HCT116 (cell line): ENCODE measurements around the gene GALNT14. TPM values are rescaled to one million over a fixed set of nuclear protein-coding genes. Genes with fewer than 3 reads are reported as not detected.

ENCODE experiments used
- ATAC-seq: fragments of 200-7000 bp; cut with Tn5 transposase; 2 replicates; pipeline ENCODE4 v1.9.1; 2020; ENCODE audit warnings: mild to moderate bottlenecking, moderate library complexity
- BruUV-seq: library from RNA; stranded (reverse); fragments of 400-500 nt; replicated peaks from 2 replicates; lab custom pipeline; 2021; lab: Mats Ljungman, UMichigan
- CTCF ChIA-PET: fragments of 300-600 bp; sonication (Branson Sonifier 250); formaldehyde crosslinking; loops from one replicate; lab custom pipeline; 2021; ENCODE audit warnings: antibody characterized with exemption; lab: Charles Lee
- POLR2A ChIA-PET: fragments of 300-600, 350-600 bp; sonication (Branson Sonifier 250); formaldehyde crosslinking; loops from one replicate; lab custom pipeline; 2021; ENCODE audit warnings: antibody characterized with exemption; lab: Charles Lee
- RAD21 ChIA-PET, 2 experiments: fragments of 300-600 bp; sonication (Branson Sonifier 250); formaldehyde crosslinking; loops; one replicate each; lab custom pipeline; 2023; ENCODE audit warnings: low total read pairs in 2 of 2; ENCODE audit not compliant: uncharacterized antibody in 2 of 2, unreplicated experiment in 2 of 2, low non-redundant PET in 1 of 2; lab: Charles Lee
- DNase-seq: peaks from one replicate; pipeline ENCODE4 v3.0.0-alpha.2; 2010; ENCODE audit warnings: low read depth, low spot score
- H2AFZ ChIP-seq: fragments of 200-600 bp; shearing (Covaris generic), sonication (generic); 2 replicates; pipeline ENCODE4 v1.6.1; 2017; ENCODE audit warnings: low read depth, mixed run types, mixed read lengths, antibody characterized with exemption, low read length; ENCODE audit not compliant: poor library complexity, severe bottlenecking
- H3K27ac ChIP-seq: 2 replicates; pipeline ENCODE4 v1.5.1; 2012; ENCODE audit warnings: low read depth, low read length
- H3K27me3 ChIP-seq: fragments of 200-600 bp; sonication (generic); 2 replicates; pipeline ENCODE4 v1.6.1; 2016; ENCODE audit warnings: mixed run types, low read length, mixed read lengths; ENCODE audit not compliant: insufficient read depth
- H3K36me3 ChIP-seq, 2 experiments: fragments of 200-500 bp in 1 of 2; fragments of 200-600 bp in 1 of 2; sonication (Bioruptor generic) in 1 of 2; sonication (generic) in 1 of 2; 2 replicates each; pipeline versions ENCODE4 v1.5.1 to v1.6.1; 2014 to 2016; ENCODE audit warnings: low read length in 2 of 2, inconsistent platforms in 1 of 2, mixed read lengths in 1 of 2, mixed run types in 1 of 2; ENCODE audit not compliant: insufficient read depth in 2 of 2, control insufficient read depth in 1 of 2
- H3K4me1 ChIP-seq, 2 experiments: fragments of 200-600 bp in 1 of 2; sonication (generic) in 1 of 2; 2 replicates each; pipeline versions ENCODE4 v1.5.1 to v1.6.1; 2012 to 2017; ENCODE audit warnings: low read length in 2 of 2, inconsistent platforms in 1 of 2, mild to moderate bottlenecking in 1 of 2, mixed read lengths in 1 of 2, mixed run types in 1 of 2, moderate library complexity in 1 of 2; ENCODE audit not compliant: insufficient read depth in 2 of 2, control insufficient read depth in 1 of 2
- H3K4me2 ChIP-seq: fragments of 200-600 bp; sonication (generic); 2 replicates; pipeline ENCODE4 v1.6.1; 2017; ENCODE audit warnings: mixed run types, low read length, mixed read lengths
- H3K4me3 ChIP-seq, 2 experiments: fragments of 200-600 bp in 1 of 2; sonication (generic) in 1 of 2; replicated peaks in 1 of 2; 2 replicates each; pipeline ENCODE4 v1.5.1; 2011 to 2016; ENCODE audit warnings: low read length in 2 of 2, control low read depth in 1 of 2, low read depth in 1 of 2, mild to moderate bottlenecking in 1 of 2, mixed read lengths in 1 of 2, mixed run types in 1 of 2
- H3K79me2 ChIP-seq: fragments of 200-600 bp; sonication (generic); 2 replicates; pipeline ENCODE4 v1.6.1; 2017; ENCODE audit warnings: mild to moderate bottlenecking, mixed run types, low read length, moderate library complexity, mixed read lengths; ENCODE audit not compliant: insufficient read depth
- H3K9ac ChIP-seq: fragments of 200-600 bp; sonication (generic); 2 replicates; pipeline ENCODE4 v1.6.1; 2016; ENCODE audit warnings: low read length, mixed read lengths
- H3K9me2 ChIP-seq: fragments of 200-600 bp; sonication (generic), shearing (Covaris generic); 2 replicates; pipeline ENCODE4 v1.6.1; 2017; ENCODE audit warnings: mixed run types, mild to moderate bottlenecking, moderate library complexity; ENCODE audit not compliant: insufficient read depth
- H3K9me3 ChIP-seq, 2 experiments: fragments of 200-500 bp in 1 of 2; fragments of 200-600 bp in 1 of 2; sonication (Bioruptor generic) in 1 of 2; sonication (generic) in 1 of 2; 2 replicates each; pipeline ENCODE4 v1.6.1; 2014 to 2017; ENCODE audit warnings: low read length in 2 of 2, mixed read lengths in 2 of 2, inconsistent platforms in 1 of 2, low read depth in 1 of 2, mild to moderate bottlenecking in 1 of 2, mixed run types in 1 of 2, moderate library complexity in 1 of 2; ENCODE audit not compliant: control insufficient read depth in 1 of 2, insufficient read depth in 1 of 2
- H4K20me1 ChIP-seq: fragments of 200-600 bp; sonication (generic), shearing (Covaris generic); 2 replicates; pipeline ENCODE4 v1.6.1; 2017; ENCODE audit warnings: mixed run types, mild to moderate bottlenecking, moderate library complexity; ENCODE audit not compliant: insufficient read depth
- CBX3 ChIP-seq: IDR thresholded peaks from 2 replicates; pipeline ENCODE4 v1.6.1; 2012; ENCODE audit warnings: low read depth
- CEBPB ChIP-seq: IDR thresholded peaks from 2 replicates; pipeline ENCODE4 v1.6.1; 2012; ENCODE audit warnings: low read depth
- EGR1 ChIP-seq: IDR thresholded peaks from 2 replicates; pipeline ENCODE4 v1.6.1; 2012; ENCODE audit warnings: low read depth
- ELF1 ChIP-seq: IDR thresholded peaks from 2 replicates; pipeline ENCODE4 v1.6.1; 2012; ENCODE audit warnings: low read depth, borderline replicate concordance
- EZH2 ChIP-seq: fragments of 200-600 bp; sonication (generic); IDR thresholded peaks from 2 replicates; pipeline ENCODE4 v1.6.1; 2017; ENCODE audit warnings: antibody characterized with exemption, mixed run types
- JUND ChIP-seq: IDR thresholded peaks from 2 replicates; pipeline ENCODE4 v1.6.1; 2012
- POLR2AphosphoS5 ChIP-seq: IDR thresholded peaks from 2 replicates; pipeline ENCODE4 v1.6.1; 2011; ENCODE audit warnings: mild to moderate bottlenecking, low read depth, low read length, moderate library complexity
- RAD21 ChIP-seq: IDR thresholded peaks from 2 replicates; pipeline ENCODE4 v1.6.1; 2012; ENCODE audit warnings: low read depth, mild to moderate bottlenecking
- SIN3A ChIP-seq: IDR thresholded peaks from 2 replicates; pipeline ENCODE4 v1.6.1; 2012; ENCODE audit warnings: low read depth
- SP1 ChIP-seq: IDR thresholded peaks from 2 replicates; pipeline ENCODE4 v1.6.1; 2012; ENCODE audit warnings: low read depth
- TCF7L2 ChIP-seq: IDR thresholded peaks from 2 replicates; pipeline ENCODE4 v1.7.0; 2011; ENCODE audit warnings: borderline replicate concordance, inconsistent platforms; ENCODE audit not compliant: insufficient read depth, insufficient read length; ENCODE audit errors: extremely low read depth
- YY1 ChIP-seq: IDR thresholded peaks from 2 replicates; pipeline ENCODE4 v1.6.1; 2011; ENCODE audit warnings: low read length, low read depth, moderate library complexity, mild to moderate bottlenecking; ENCODE audit not compliant: insufficient replicate concordance; ENCODE audit errors: extremely low read depth
- ZFX ChIP-seq: fragments of 450-650 bp; IDR thresholded peaks from 2 replicates; pipeline ENCODE4 v1.6.1; 2017
- ZNF274 ChIP-seq: fragments of 200-500 bp; sonication (Bioruptor generic); IDR thresholded peaks from 2 replicates; pipeline ENCODE4 v1.6.1; 2014; ENCODE audit warnings: mild to moderate bottlenecking, low read depth, low read length, inconsistent platforms
- intact Hi-C: fragments of 100-400 bp; cut with micrococcal nuclease; formaldehyde crosslinking; loops from 2 replicates; pipeline ENCODE4 v1.10.0; 2022
- total RNA-seq: library from RNA; stranded (reverse); gene quantifications from one replicate; pipeline ENCODE4 v1.2.1, GENCODE V29; 2021; ENCODE audit not compliant: unreplicated experiment
- TF ChIP-seq, protein P1 (sequence below): IDR thresholded peaks from 2 replicates; pipeline ENCODE4 v1.6.1; 2011; ENCODE audit warnings: mild to moderate bottlenecking, low read length, moderate library complexity; ENCODE audit not compliant: insufficient replicate concordance; ENCODE audit errors: extremely low read depth
- TF ChIP-seq, protein P2 (sequence below), 3 experiments: fragments of 200-600 bp in 1 of 3; sonication (generic) in 1 of 3; IDR thresholded peaks in 2 of 3; conservative IDR thresholded peaks in 1 of 3; 2 replicates each; pipeline ENCODE4 v1.5.1; 2012 to 2017; ENCODE audit warnings: low read depth in 2 of 3, low read length in 2 of 3, antibody characterized with exemption in 1 of 3, borderline replicate concordance in 1 of 3, control low read depth in 1 of 3, mild to moderate bottlenecking in 1 of 3, mixed read lengths in 1 of 3, mixed run types in 1 of 3, moderate library complexity in 1 of 3; ENCODE audit not compliant: insufficient read depth in 1 of 3
- TF ChIP-seq, protein P3 (sequence below): IDR thresholded peaks from 2 replicates; pipeline ENCODE4 v1.6.1; 2012

Gene GALNT14
- total RNA-seq, 1 experiment from 2014 or later: 11.2 TPM

DNA sequence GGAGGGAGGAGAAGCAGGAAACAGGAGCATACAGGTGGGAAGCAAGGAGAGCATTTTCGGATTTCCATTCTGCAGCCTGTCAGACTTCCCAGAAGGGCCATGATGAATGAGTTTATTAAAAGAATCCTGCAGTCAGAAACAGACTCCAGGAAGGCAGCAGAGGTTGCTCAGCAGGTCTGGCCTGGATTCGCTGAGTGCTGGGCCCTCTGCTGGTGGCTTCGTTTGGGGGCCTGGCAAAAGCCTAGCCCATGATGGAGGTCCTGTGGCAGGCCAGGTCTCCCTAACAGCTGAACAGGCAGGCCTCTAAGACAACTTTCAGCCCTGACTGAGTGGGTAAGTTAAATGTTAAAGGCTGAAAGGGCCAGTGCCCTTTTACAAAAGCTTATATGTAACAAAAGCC lies 222.8 kb downstream of the GALNT14 start:
- CTCF ChIA-PET: no interaction called here
- no TSS peak for BruUV-seq
- Histone ChIP-seq H3K4me1 (peaks cover 0 to 4% of the 10 kb centered on the region in 2 experiments; a peak in 1 of 4 replicates), H3K36me3 (no peaks in the 10 kb centered on the region), H4K20me1 (no peaks in the 10 kb centered on the region), H3K79me2 (no peaks in the 10 kb centered on the region), H3K9me3 (no peaks in the 10 kb centered on the region), H3K4me2 (no peak overlapping the region), H3K9me2 (no peaks in the 10 kb centered on the region), H2AFZ (no peak overlapping the region), H3K27me3 (0 out of 2 replicates have a peak, but pooled peaks cover 5% of the 10 kb centered on the region), H3K9ac (no peak overlapping the region), H3K27ac (no peak overlapping the region), H3K4me3 (no peak overlapping the region)
- ATAC-seq: peak; percentile 84
- RAD21 ChIA-PET: no interaction called here
- intact Hi-C loops: no loop called here
- peak; percentile 7 for DNase-seq
- TF ChIP-seq, protein P1, sequence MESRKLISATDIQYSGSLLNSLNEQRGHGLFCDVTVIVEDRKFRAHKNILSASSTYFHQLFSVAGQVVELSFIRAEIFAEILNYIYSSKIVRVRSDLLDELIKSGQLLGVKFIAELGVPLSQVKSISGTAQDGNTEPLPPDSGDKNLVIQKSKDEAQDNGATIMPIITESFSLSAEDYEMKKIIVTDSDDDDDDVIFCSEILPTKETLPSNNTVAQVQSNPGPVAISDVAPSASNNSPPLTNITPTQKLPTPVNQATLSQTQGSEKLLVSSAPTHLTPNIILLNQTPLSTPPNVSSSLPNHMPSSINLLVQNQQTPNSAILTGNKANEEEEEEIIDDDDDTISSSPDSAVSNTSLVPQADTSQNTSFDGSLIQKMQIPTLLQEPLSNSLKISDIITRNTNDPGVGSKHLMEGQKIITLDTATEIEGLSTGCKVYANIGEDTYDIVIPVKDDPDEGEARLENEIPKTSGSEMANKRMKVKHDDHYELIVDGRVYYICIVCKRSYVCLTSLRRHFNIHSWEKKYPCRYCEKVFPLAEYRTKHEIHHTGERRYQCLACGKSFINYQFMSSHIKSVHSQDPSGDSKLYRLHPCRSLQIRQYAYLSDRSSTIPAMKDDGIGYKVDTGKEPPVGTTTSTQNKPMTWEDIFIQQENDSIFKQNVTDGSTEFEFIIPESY: no peak
- TF ChIP-seq EZH2 (no peak), RAD21 (0 out of 2 replicates have a peak, but pooled peaks have one; percentile 30), ZFX (no peak), JUND (no peak), SP1 (no peak), TCF7L2 (no peak), EGR1 (no peak), CBX3 (no peak), YY1 (no peak), SIN3A (no peak), ZNF274 (no peak), ELF1 (no peak), CEBPB (no peak), POLR2AphosphoS5 (no peak)
- TF ChIP-seq, protein P2, sequence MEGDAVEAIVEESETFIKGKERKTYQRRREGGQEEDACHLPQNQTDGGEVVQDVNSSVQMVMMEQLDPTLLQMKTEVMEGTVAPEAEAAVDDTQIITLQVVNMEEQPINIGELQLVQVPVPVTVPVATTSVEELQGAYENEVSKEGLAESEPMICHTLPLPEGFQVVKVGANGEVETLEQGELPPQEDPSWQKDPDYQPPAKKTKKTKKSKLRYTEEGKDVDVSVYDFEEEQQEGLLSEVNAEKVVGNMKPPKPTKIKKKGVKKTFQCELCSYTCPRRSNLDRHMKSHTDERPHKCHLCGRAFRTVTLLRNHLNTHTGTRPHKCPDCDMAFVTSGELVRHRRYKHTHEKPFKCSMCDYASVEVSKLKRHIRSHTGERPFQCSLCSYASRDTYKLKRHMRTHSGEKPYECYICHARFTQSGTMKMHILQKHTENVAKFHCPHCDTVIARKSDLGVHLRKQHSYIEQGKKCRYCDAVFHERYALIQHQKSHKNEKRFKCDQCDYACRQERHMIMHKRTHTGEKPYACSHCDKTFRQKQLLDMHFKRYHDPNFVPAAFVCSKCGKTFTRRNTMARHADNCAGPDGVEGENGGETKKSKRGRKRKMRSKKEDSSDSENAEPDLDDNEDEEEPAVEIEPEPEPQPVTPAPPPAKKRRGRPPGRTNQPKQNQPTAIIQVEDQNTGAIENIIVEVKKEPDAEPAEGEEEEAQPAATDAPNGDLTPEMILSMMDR (IDR thresholded peaks at IDR 0.05 in 2 of 3, conservative IDR thresholded peaks at IDR 0.05 in 1 of 3; ENCODE audit: borderline replicate concordance in 1 of 3, insufficient read depth in 1 of 3, low read depth in 2 of 3, low read length in 2 of 3): peak; percentile 30 to 58 (median 44); a peak in 5 of 6 replicates
- TF ChIP-seq, protein P3, sequence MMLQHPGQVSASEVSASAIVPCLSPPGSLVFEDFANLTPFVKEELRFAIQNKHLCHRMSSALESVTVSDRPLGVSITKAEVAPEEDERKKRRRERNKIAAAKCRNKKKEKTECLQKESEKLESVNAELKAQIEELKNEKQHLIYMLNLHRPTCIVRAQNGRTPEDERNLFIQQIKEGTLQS: no peak
- POLR2A ChIA-PET: no interaction called here
